HL-60 (cell line): ENCODE data around the gene TMPRSS11A.

Source experiments
- DNase-seq, 2 experiments: peaks; one replicate each; pipeline ENCODE4 v3.0.0-alpha.2; 2010 to 2020; ENCODE audit warnings: low read depth in 1 of 2, low spot score in 1 of 2
- H3K27ac ChIP-seq: fragments of 250-450 bp; sonication (Bioruptor Pico); replicated peaks from 2 replicates; pipeline ENCODE4 v1.5.1; 2020; ENCODE audit warnings: mild to moderate bottlenecking, moderate library complexity
- H3K27me3 ChIP-seq: fragments of 250-450 bp; sonication (Bioruptor Pico); 2 replicates; pipeline ENCODE4 v1.5.1; 2021; ENCODE audit warnings: mild to moderate bottlenecking, moderate library complexity; ENCODE audit not compliant: insufficient read depth, poor library complexity, severe bottlenecking
- H3K4me3 ChIP-seq: replicated peaks from 2 replicates; pipeline ENCODE4 v1.5.1; 2011; ENCODE audit warnings: mild to moderate bottlenecking, control low read depth, low read length; ENCODE audit not compliant: insufficient read depth
- CTCF ChIP-seq: IDR thresholded peaks from one replicate; pipeline ENCODE4 v1.5.1; 2011; ENCODE audit warnings: low read length, control low read depth, inconsistent platforms; ENCODE audit not compliant: insufficient read depth
- GABPA ChIP-seq: IDR thresholded peaks from 2 replicates; pipeline ENCODE4 v1.6.1; 2012; ENCODE audit warnings: low read depth
- POLR2AphosphoS5 ChIP-seq: IDR thresholded peaks from 2 replicates; pipeline ENCODE4 v1.6.1; 2012; ENCODE audit warnings: low read depth
- REST ChIP-seq: IDR thresholded peaks from 2 replicates; pipeline ENCODE4 v1.6.1; 2012; ENCODE audit warnings: low read depth; ENCODE audit not compliant: insufficient replicate concordance
- SPI1 ChIP-seq: IDR thresholded peaks from 2 replicates; pipeline ENCODE4 v1.6.1; 2012; ENCODE audit warnings: low read depth, mild to moderate bottlenecking, borderline replicate concordance

Gene TMPRSS11A

GRCh38 chr4:67886281-67886680, 77.0 kb downstream of the TMPRSS11A start:
- no peak for TF ChIP-seq CTCF
- no peak for TF ChIP-seq POLR2AphosphoS5
- TF ChIP-seq REST: no peak
- peak; percentile 11 to 24 for DNase-seq
- no peaks in the 10 kb centered on the region for H3K27me3 ChIP-seq
- peak overlapping the region; percentile 60 for H3K27ac ChIP-seq
- H3K4me3 ChIP-seq: no peak overlapping the region

- Histone ChIP-seq H3K27ac (peak overlapping the region; percentile 60), H3K27me3 (no peaks in the 10 kb centered on the region), H3K4me3 (no peak overlapping the region)
- DNase-seq: peak in 1 of 2 experiments; percentile 30
- TF ChIP-seq GABPA (no peak), REST (no peak), POLR2AphosphoS5 (no peak), SPI1 (no peak), CTCF (no peak)
Measured at GRCh38 chr4:67885762-67886161, 77.5 kb downstream of the TMPRSS11A start.

- Histone ChIP-seq H3K4me3 (no peak overlapping the region), H3K27me3 (no peaks in the 10 kb centered on the region), H3K27ac (peak overlapping the region; percentile 69)
- TF ChIP-seq SPI1 (no peak), GABPA (no peak), POLR2AphosphoS5 (no peak), CTCF (no peak), REST (no peak)
- DNase-seq: no peak
Measured at GRCh38 chr4:67884701-67885100, 78.6 kb downstream of the TMPRSS11A start.
